Left colon (tissue), 2 donors: ENCODE measurements around the gene SLC5A5. TPM values are rescaled to one million over a fixed set of nuclear protein-coding genes. Genes with fewer than 3 reads are reported as not detected.

ENCODE experiments used
- ATAC-seq: fragments of 200-7000 bp; cut with Tn5 transposase; one replicate; pipeline ENCODE4 v1.9.1; 2020; ENCODE audit warnings: mild to moderate bottlenecking, moderate library complexity
- DNase-seq, 2 donors: peaks; one replicate each; pipeline ENCODE4 v3.0.0-alpha.2; 2020
- intact Hi-C, 2 donors: fragments of 100-400 bp; cut with DNase I in 1 of 2; cut with micrococcal nuclease in 1 of 2; formaldehyde crosslinking; loops; one replicate each; pipeline versions ENCODE4 v1.11.2 to v1.14.0; 2022; cut with DNase I, micrococcal nuclease
- total RNA-seq, 2 donors: library from RNA; stranded (reverse); fragmentation: NEBNext Ultra II Directional; extraction: Animal tissue kit (Norgen Biotek cat#: 25700); gene quantifications; one replicate each; pipeline ENCODE4 v1.2.1, GENCODE V29; 2021
- donor health status: DM: no; HTN: no; CAD: no.
- donor health status: DM: yes; HTN: yes; CAD: no.

Gene SLC5A5
- total RNA-seq, 2 donors from 2014 or later: not detected

DNA sequence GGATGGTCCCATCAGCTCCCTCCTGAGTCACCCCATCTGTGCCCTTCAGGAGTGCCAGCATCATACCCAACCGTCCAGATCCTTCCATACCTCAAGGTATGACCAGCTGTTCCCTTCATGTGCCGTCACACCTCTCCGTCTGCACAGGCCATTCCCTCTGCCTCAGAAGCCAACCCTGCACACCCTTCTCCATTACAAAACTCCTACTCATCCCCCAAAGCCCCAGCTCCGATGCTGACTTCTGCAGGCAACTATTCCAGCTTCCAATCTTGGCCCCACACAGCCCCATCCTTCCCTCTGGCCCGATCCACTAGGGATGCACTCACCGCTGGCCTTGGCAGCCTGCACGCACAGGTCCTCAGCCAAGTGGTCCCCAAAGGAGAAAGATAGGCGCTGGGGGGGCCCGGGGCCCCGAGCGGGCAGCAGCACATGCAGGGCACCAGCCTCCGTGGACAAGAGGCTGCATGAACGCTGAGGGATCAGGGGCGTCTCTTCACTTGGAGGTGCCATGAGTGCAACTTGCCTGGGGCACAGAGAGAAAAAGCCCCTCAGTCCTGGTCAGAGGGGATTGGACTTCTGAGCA, 27.7 kb upstream of the SLC5A5 start:
- ATAC-seq: no peak

DNA sequence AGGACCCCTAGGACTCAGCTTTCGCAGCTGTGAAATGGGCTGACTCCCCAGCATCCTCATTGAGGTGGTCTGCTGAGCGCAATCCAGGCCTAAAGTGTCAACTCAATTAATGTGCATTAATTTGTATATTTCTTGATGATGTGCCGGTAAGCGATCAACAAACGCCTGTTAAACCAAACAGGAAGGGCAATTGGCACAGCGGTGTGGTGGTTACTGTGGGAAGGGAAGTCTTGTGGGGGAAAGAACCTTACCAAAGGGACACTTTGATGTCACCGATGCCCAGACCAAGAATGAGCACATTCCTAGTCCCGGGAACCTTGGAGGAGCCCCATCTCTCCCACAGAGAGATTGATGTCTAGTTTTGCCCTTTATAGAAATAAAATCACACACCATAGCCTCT, 25.6 kb upstream of the SLC5A5 start:
- intact Hi-C loops: no loop called here
- DNase-seq: no peak
- no peak for ATAC-seq

More for the DNA sequence above, 27.7 kb upstream of the SLC5A5 start:
- intact Hi-C loops: no loop called here
- no peak for DNase-seq

DNA sequence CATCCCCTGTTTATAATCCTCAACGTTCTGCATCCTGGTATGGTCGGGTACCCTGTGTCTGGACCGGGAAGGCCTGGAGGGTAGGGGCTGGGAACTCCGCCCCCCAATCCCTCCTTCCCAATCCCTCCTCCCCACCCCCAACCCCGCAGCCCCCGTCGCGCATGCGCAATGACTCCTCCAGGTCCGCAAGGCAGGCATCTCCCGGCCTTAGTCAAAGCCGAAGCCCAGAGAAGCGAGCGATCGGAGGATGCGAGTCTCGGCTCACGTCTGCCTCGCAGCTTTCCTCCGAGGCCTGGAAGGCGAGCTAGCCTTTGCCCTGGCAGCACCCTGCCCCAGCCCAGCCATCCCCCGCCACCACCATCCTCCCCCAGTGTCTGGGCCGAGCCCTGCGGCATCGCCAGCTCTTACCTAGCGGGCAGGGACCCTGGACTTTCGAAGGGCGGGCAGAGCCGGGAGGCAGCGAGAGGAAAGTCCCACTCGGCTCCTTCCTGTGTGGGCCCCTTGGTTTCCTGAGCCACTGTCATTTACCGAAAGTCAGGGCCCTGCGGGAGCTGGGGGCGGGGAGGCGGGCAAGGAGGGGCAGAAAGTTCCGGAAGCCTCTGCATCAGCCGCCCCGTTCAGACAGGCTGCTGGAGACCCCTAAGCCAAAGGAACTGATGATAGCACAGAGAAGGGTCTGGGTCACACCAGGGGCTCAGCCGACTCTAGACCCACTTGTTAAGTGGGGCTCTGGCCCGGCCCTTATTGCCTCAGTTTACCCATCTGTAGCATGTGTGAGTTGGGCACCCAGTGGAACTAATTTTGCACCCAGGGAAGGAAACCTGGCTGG, 24.0 kb upstream of the SLC5A5 start, which contains the start of gene JAK3:
TSS of gene JAK3 (minus strand) at position 445 of the 829 bp plus-strand sequence. CDS start 3,565 bp downstream, outside the sequence.
- ATAC-seq: peak; percentile 52
- peak in 1 of 2 donors; percentile 61 for DNase-seq
- intact Hi-C loops: no loop called here

DNA sequence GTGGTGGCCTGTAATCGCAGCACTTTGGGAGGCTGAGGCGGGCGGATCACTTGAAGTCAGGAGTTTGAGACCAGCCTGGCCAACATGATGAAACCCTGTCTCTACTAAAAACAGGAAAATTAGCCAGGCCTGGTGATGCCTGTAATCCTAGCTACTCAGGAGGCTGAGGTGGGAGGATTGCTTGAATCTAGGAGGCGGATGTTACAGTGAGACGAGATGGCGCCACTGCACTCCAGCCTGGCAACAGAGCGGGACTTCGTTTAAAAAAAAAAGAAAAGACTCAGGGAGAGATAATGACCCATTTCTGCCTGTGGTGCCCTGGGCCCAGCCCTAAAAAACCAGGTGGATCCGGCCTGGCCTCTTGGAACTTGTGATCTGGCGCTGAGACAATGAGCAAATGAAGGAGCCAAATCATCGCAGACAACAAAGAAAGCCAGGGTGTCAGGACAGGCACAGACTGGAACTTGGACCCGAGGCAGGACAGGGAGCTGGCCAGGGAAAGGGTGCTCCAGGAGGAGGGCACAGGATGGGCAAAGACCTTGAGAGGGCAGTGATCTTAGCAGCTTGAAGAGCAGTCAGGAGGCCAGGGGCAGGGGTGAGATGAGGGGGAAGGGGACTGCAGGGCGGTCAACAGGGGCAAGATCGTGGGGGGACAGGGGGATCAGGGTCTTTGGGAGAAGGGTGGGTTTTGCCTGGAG, 23.0 kb upstream of the SLC5A5 start:
- no peak for DNase-seq
- no peak for ATAC-seq
- intact Hi-C loops: no loop called here

DNA sequence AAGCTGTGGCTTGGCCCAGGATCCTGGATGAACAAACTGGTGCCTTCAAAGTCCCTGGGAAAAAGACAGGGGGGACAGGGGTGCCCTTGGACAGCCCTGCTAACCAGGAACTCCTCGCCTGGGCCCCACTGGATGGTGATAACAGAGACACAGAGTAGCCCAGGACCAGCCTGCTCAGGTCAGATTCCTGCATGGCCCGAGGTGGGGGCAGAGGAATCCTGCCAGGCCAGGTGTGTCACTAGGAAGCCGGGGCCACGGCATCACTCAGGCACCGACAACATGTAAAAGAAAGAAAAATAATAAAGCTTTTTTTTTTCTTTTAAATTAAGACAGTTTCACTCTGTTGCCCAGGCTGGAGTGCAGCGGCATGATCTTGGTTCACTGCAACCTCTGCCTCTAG, 17.7 kb upstream of the SLC5A5 start:
- intact Hi-C loops: loop anchor here in 1 of 2 donors (5.0 kb wide), 1 partner anchor 152 kb away; no protein-coding TSS in a partner anchor
- DNase-seq (no peak), ATAC-seq (no peak)

DNA sequence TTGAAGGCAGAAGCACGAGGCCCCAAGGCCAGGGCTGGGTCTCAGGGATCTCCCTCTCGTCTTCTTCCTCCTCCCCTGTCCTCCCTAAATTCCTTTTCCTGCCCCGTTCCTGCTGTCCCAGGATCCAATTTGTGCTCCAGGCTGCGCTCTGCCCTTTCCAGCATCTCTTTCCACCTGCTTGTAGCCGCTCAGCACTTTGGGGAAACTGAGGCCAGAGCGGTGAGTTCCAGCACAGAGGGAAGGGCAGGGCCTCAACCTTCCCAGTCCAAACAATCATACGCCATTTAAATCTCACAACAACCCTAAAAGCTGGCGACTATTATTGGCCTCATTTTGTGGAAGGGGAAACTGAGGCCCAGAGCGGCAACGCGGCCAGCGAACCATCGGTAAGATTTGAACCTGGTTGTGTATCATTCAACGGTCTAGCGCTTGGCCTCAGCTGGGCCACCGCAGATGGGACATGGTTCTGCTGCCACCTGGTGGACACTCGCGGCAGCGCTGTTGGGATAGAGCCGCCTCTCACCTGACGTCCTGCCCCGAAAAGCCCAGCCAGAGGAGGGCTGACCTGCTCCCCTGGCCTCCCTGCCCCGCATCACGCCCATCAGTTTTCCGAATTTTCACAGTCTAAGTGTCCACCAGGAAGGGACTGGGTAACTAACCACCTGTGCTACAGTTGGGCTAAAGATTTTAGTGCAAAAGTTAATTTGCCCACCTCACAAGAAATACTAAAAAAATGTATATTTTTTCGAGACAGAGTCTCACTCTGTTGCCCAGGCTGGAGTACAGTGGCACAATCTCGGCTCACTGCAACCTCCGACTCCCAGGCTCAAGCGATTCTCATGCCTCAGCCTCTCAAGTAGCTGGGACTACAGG, 16.2 kb upstream of the SLC5A5 start:
- DNase-seq (peak; percentile 68 to 92), ATAC-seq (peak; percentile 34)
- intact Hi-C loops: no loop called here

DNA sequence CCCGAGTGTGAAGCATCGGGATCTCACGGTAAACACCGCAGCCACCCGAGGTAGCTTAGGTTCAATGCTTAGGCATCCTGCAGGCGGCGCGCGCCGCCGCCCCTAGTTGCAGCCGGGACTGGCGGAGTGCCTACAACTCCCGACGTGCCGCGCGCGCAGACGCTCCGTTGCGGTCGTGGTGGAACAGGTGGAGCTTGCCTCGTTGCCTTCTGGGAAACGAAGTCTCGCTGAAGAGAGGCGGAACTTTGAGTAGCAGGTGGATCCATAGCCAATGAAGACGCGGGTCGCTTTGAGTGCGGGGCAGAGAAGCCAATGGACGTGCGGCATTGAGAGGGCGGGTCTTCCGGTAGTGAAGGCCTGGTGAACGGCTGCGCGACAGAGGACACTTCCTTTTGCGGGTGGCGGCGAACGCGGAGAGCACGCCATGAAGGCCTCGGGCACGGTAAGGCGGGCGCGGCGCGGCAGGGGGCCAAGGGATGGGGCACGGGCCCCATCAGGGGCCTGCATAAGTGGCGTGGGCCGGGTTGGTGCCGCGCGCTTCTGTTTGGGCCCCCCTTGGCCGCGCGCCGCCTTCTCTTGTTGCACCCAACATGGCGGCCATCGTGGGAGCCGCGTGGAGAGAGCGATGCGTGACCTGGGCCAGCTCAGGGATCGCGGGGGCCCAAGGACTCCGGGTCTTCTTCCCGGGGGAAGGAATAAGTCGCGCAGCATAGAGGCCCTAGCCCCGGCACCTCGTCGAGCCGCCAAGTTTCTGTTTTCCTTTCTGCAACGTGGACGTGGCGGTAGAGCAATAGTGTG, 12.0 kb upstream of the SLC5A5 start, which contains the start of gene RPL18A:
TSS of gene RPL18A (plus strand) at position 378 of the 798 bp plus-strand sequence. CDS start at position 425, 47 bp downstream.
- DNase-seq (peak; percentile 98 to 99), ATAC-seq (peak; percentile 89)
- intact Hi-C loops: loop anchor here in 1 of 2 donors (10.0 kb wide), 1 partner anchor 65 kb away; no protein-coding TSS in a partner anchor

DNA sequence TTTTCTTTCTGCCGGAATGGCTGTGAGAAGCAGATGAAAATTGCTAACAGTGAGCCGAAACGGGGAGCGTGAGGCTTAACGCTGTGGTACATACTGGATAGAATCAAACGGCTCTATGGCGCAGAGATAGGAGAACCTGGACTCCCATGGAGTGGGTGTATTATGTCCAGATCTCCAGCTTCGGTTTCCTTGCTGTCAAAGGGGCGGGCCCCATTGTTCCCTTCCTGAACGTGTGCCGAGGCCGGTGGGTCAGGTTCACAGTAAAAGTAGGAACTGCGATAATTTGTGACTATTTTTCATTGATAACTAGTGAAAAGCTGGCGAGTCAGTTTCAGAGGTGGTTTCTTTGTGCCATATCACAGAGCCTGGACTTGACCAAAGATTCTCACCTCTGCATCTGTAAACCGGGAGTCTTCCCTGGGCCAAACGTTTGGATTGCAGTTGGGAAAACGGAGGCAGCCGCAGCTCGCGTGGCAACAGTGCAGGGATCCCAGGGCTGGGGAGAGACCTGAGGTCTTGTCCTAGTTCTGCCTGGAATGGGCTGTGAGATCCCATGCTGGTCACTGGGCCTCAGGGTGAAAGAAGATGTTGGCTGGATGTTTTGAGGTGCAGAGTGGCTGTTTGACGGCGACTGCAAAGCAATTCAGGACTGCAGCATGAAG, 11.3 kb upstream of the SLC5A5 start:
- DNase-seq: no peak
- intact Hi-C loops: loop anchor here in 1 of 2 donors (10.0 kb wide), 1 partner anchor 64 kb away; no protein-coding TSS in a partner anchor
- ATAC-seq: peak; percentile 17

DNA sequence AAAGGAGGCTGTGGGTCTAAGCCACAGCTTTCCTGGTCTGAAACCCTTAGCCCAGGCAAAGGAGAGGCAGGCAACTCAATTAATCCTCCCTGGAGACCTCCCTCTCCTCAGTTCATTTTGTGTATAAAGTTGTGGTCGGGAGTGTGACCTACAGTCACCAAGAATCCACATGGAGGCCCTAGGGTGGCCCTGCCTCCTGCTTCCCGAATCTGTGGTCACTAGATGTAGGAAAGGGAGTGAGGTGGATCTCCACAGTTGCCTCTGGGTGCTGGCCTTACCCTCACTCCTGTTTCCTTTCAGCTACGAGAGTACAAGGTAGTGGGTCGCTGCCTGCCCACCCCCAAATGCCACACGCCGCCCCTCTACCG, 10.8 kb upstream of the SLC5A5 start:
- intact Hi-C loops: loop anchor here in 1 of 2 donors (10.0 kb wide), 1 partner anchor 64 kb away; no protein-coding TSS in a partner anchor
- ATAC-seq: no peak
- DNase-seq: no peak

DNA sequence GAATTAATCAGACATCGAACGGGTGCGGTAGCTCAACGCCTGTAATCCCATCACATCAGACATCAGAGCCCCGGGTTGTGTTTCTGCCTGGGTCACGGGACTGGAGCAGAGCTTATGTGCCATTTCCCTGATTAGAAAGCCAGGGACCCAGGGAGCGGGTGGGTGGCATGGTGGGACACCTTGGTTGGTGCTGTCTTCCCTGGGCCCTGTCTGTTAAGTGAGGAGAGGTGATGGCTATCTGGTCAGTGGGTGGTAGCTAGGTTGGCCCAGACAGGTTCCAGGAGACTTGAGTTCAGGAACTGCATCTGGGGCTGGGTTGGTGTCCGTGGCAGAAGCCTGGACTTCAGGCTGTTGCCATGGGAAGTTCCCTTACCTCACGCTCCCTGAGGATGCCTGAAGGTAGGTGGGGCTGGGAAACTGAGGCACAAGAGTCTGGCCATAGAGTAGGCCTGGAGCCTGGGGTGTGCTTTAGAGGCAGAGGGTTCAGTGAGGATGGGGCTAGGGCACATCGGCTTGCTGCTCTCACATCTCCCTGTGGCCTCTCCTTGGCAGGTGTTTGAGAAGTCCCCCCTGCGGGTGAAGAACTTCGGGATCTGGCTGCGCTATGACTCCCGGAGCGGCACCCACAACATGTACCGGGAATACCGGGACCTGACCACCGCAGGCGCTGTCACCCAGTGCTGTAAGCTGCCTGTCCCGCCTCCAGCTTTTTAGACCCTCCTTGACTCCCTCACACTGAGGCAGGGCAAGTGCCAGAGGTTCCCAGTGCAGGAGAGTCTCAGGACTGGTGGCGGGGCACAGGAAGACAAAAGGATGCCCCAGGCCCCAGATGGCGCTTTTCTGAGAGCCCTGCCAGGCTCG, 10.0 kb upstream of the SLC5A5 start:
- intact Hi-C loops: loop anchor here in 1 of 2 donors (10.0 kb wide), 1 partner anchor 63 kb away; no protein-coding TSS in a partner anchor
- ATAC-seq (no peak), DNase-seq (no peak)

DNA sequence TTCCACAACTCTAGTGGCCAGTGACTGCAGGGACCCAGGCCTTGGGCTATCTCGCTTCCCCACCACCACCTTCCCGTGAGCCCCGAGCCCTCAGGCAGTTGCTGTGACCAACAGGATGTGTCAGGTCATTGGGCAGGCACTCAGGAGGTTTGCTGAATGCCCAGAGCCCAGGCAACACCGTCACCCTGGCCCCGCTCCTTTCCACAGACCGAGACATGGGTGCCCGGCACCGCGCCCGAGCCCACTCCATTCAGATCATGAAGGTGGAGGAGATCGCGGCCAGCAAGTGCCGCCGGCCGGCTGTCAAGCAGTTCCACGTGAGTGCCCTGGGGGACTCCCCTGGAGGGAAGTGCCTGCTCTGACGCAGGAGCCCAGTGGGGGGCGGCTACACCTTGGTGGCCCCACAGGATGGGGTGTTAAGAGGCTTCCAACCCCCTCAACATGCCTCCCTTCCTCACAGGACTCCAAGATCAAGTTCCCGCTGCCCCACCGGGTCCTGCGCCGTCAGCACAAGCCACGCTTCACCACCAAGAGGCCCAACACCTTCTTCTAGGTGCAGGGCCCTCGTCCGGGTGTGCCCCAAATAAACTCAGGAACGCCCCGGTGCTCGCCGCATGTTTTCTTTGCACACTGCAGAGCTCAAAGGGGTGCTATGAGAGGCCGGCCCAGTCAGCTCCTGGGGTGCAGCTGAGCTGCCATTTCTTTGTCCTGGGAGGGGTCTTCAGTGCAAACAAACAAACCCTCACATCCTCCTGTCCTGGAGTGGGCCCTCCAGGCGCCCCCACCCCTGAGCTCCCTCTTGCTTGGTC, 8.8 kb upstream of the SLC5A5 start:
- DNase-seq: no peak
- no peak for ATAC-seq
- intact Hi-C loops: loop anchor here in 1 of 2 donors (10.0 kb wide), 1 partner anchor 62 kb away; no protein-coding TSS in a partner anchor

DNA sequence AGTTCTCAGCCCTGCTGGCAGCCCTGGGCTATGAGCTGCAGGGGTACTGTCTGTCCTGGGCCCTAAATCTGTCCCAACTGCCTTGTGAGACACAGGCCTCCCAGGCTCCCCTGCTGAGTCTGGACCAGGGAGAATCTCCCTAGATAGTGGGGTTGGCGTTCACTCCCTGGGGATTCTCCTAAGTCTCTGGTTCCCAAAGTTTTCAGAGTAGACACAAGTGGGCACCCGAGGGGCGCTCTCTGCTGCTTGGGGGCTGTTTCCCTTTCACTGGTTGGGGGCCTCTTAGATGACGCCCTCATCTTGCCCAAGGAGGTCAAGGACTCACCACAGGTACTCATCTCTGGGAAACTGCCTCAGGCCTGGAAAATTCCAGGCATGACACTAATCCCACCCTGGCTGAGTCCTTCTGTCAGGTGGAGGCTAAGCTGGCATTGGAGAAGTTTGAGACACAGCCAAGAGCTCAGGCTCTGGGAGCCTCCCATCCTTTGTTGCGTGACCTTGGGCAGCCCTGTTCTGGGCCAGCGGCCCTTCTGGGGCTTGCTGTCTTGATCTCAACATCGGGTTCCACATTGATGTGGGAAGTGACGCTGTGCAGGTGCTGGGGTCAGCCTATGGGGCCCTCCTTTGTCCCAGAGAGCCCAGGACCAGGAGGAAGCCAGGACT, 8.1 kb upstream of the SLC5A5 start:
- no peak for DNase-seq
- ATAC-seq: no peak
- intact Hi-C loops: loop anchor here in 1 of 2 donors (10.0 kb wide), 1 partner anchor 61 kb away; no protein-coding TSS in a partner anchor

DNA sequence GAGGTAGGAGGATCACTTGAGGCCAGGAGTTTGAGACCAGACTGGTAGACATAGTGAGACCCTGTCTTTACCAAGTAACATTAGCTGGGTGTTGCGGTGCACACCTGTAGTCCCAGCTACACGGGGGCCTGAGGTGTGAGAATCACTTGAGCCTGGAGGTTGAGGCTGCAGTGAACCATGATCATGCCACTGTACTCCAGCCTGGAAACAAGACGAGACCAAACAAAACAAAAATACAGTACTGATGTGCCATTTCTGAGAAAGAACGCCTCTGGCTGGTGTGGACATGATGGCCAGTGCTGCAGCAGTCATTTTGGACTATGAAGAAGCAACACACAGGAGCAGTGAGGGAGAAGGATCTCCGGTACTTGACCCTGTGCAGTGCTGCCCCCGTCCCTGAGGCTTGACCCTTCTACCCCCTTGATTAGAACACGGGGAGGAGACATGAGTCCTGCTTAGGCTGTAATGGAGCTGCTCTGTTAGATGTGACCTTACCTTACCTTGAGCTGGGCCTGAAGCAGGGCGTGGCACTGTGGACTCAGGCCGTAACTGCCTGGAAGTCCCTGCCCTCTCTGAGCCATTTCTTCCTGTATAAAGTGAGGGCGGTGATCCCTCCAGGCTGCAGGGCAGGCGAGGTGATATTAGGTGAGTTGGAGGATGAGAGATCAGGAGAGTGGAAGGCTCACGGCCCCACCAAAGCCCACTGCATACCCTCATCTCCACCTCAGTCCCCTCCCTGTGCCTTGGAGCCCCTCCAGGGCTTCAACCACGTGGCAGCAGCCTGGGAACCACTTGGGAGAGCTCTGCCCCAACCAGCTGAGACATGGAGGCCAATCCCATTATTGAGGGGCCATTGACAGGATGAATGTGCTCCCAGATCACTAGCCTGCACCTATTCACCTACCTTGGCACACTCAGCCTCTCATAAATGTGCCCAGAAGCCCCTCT, 6.1 kb upstream of the SLC5A5 start:
- ATAC-seq (peak; percentile 90), DNase-seq (peak; percentile 82 to 88)
- intact Hi-C loops: loop anchor here (5.0 to 10.0 kb wide), 2 partner anchors 59 to 67 kb away; partner anchors contain the start of gene CCDC124 (in 1 of the 2)
